Measurements from ENCODE around the gene IQSEC1.

DNA sequence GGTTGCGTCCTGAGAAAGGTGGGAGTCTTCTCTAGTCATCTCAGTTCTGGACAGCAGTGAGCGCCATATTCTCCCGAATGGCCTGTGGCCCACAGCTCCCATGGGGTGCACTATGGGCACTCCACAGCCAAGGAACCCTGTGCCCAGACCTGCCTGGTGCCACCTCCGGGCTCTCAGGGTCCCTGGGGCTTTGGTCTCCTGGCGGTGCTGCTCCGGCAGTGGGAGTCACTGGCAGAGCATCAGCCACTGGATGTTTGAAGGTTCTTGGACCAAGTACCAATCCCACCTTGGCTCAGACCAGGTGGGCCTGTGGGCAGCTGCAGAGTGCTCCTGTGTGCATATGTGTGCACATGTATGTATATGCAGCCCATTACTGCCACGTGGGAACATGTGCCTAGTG is 163.5 kb downstream of the IQSEC1 start:
- TF ChIP-seq CTCF (IDR thresholded peaks at IDR 0.05; ENCODE audit: low read depth, low read length) (no peak), MYC (IDR thresholded peaks at IDR 0.05; ENCODE audit: low read depth, low read length) (no peak), POLR2A (IDR thresholded peaks at IDR 0.05; ENCODE audit: extremely low read depth, insufficient read length) (no peak)
- TF ChIP-seq, protein P1, sequence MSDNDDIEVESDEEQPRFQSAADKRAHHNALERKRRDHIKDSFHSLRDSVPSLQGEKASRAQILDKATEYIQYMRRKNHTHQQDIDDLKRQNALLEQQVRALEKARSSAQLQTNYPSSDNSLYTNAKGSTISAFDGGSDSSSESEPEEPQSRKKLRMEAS (IDR thresholded peaks at IDR 0.05; ENCODE audit: low read depth, low read length) = no peak
